ENCODE data around the gene PCSK2.

The PCSK2 gene

GRCh38 chr20:17530716-17531664, 304.1 kb downstream of the PCSK2 start, which contains the start of gene BFSP1:
BFSP1 (minus strand) TSS chr20:17531379; CDS start chr20:17531329, 50 bp downstream.
- peak; percentile 54 for DNase-seq
- in situ Hi-C loops (cut with HindIII; ENCODE audit: low pct_ligation_motif_present, low pct_unique_long_range_greater_than_20kb, low sequenced_read_pairs), result no loop called here

- DNase-seq, result no peak
- in situ Hi-C loops (cut with HindIII; ENCODE audit: low pct_ligation_motif_present, low pct_unique_long_range_greater_than_20kb, low sequenced_read_pairs), result no loop called here
Measured at GRCh38 chr20:17531665-17532025, 304.8 kb downstream of the PCSK2 start.

GRCh38 chr20:17533396-17533795, 306.6 kb downstream of the PCSK2 start:
- DNase-seq, result peak; percentile 35
- in situ Hi-C loops (cut with HindIII; ENCODE audit: low pct_ligation_motif_present, low pct_unique_long_range_greater_than_20kb, low sequenced_read_pairs), result no loop called here

GRCh38 chr20:17534077-17534476, 307.2 kb downstream of the PCSK2 start:
- DNase-seq, result no peak
- in situ Hi-C loops (cut with HindIII; ENCODE audit: low pct_ligation_motif_present, low pct_unique_long_range_greater_than_20kb, low sequenced_read_pairs), result no loop called here
